Stimulated activated CD4-positive, alpha-beta T cell treated with anti-CD3 and anti-CD28 coated beads, Interleukin-12 subunit alpha, Interleukin-12 subunit beta, amount 100 ng/mL, for 24 hours (primary cell): ENCODE results near the gene CLDN24.
"Not testable (repeated sequence)": the region's sequence is repeated elsewhere in the genome, so short reads cannot be mapped to it uniquely, and the experiment has no call there.

ENCODE experiments used
- DNase-seq, 2 experiments: peaks; one replicate each; pipeline ENCODE4 v3.0.0-alpha.2; 2020; ENCODE audit warnings: low read depth in 2 of 2

Gene CLDN24

DNA sequence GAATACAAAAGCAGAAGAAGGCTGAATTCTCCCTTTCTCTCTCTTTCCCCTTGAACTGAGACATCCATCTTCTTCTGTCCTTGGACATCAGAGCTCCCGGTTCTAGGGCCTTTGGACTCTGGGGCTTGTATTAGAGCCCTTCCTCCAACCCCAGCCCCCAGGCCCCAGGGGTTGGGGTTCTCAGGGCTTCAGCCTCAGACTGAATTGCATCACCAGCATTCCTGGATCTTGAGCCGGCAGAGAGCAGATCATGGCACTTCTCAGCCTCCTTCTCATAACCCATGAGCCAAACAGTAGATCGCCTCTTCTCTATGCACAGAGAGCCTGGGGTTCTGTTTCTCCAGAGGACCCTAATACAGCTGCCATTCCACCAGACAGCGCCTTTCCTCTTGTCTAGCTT lies 25.3 kb upstream of the CLDN24 start:
- DNase-seq = no peak

DNA sequence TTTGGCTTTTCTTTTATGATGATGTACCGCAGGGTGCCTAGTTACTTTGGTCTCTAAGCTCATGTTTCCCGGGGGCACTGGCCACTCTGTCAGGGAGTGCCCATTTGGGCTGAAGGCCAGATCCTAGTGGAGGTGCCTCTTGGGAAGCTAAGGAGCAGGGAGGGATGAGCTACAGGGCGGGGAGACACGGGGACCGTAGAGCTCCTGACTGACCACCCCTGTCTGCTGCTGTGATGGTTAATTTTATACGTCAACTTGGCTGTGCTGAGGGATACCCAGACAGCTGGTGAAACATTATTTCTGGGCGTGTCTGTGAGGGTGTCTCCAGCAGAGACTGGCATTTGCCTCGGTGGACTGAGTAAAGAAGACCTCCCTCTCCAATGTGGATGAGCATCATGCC lies 24.9 kb upstream of the CLDN24 start:
- no peak for DNase-seq

DNA sequence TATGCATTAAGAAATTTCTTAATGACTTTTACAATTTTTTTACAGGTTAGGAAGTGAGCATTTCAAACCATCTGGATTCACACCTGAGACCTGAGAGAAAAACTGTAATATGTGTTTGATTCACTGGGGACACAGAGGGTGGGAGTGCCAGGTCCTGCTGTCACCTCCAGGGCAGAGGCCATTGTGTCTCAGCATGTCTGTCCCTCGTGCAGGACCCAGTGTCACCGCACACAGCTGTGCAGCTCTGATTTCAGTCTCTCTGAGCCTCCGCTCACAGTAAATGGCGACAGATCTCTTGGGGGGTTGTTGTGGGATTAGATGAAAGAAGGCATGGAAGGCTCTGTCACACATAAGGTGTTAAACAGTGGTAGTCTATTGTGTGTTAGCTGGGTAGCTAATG lies 23.0 kb upstream of the CLDN24 start:
- DNase-seq = no peak

DNA sequence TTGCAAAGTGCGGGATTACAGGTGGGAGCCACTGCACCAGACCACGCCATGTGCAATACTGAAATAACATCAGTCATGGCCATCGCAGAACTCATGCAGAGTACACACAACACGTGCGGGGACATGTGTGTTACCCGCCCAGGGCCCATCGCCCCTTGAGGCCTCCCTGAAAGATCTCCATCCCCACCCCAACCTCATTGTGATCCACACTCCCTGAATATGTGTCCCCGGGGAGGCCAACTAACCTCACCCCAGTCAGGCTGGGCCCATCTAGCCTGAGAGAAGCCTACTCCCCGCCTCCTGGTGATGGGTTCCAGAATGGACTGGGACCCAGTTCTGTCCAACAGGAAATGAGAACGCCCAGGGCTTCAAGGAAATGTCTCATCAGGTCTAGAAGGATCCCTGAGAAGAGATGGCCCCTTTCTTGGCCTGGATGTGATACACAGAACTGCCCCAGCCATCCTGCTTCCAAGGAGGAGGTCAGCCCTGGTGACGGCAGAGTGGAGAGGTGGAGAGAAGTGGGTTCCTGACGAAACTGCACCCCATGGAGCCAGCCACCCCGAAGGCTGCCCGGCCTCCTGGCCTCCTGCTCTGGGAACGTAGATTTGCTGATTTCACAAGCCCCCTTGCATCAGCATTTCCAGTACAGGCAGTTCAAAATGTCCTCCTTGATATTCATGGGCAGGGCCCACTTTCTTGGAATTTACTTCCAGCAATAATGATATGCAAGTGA lies 22.5 kb upstream of the CLDN24 start:
- DNase-seq = no peak

DNA sequence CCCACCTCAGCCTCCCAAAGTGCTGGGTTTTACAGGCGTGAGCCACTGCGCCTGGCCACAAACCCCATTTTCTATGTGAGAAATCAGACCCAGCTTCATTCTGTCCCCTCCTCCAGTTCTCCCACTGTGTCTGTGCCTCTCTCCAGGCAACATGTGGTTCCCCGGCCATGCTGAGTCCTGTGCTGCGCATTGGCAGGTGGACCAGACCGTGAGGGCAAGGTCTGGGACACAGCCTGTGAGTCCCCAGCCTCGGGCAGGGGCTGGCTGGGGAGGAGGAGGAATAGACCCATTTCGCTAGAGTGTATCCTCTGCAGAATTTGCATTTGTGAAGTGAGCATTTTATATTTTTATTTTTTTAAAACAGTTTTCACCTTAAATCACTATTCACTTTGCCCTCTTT lies 21.5 kb upstream of the CLDN24 start:
- DNase-seq = no peak

DNA sequence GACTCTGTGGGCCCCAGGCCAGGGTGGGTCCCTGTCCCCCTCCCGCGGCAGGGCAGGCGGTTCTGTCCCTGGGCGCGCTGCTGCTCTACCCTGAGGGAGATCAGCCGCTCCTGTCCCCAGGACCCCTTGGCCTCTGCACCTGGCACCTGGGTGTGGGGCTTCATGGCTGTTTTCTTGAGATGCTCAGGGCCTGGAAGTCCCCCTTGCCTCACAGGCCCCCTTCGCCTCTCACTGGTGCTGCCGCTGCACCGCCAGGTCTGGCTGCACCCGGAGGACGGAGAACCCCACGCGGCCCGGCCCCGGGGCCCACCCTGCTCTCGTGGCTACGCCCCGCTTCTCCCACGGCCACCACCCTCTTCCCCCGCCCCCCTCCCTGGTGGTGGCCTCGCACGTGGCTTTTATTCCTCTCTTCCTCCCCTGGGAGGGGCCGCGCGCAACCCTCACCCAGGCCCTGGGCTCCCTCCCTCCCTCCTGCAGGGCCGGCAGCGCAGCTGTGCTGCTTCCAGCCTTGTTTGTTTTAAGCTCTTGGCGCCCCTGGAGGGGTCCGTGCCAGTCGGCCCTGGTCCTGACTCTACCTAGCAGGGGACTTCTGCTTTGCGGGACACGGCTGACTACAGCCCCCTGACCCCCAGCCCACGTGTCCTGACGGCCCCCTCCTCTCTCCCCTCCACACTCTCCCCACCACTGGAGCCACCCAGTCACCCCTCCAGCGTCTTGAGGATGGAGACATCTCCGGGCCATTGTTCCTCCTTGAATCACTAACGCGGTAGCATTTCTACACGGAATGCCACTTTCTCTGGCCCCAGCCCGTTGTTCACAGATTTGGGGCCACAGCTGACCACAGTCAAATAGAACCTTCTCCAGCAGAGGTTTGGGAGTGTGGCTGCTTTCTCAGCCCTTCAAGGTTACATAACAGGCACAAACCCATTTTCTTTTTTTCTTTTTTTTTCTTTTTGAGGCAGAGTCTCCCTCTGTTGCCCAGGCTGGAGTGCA lies 20.6 kb upstream of the CLDN24 start:
- DNase-seq = no peak

DNA sequence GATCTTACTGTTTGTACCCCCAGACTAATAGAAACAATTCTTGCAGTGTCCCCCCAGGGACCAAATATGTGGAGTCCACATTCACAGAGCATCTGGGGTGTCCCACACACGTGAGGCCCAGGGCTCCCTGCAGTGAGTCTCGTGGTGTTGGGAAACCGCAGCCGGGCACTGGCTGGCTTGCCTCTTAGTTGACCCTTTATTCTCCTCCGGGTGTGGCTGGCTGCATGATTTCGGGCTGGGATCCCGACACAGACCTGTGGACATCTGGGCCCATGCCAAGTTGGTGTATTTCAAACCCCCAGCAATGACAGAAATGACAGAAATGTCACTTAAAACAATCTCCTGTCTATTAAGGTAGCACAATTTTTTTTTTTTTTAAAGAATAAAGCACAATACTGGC lies 15.6 kb upstream of the CLDN24 start:
- no peak for DNase-seq

DNA sequence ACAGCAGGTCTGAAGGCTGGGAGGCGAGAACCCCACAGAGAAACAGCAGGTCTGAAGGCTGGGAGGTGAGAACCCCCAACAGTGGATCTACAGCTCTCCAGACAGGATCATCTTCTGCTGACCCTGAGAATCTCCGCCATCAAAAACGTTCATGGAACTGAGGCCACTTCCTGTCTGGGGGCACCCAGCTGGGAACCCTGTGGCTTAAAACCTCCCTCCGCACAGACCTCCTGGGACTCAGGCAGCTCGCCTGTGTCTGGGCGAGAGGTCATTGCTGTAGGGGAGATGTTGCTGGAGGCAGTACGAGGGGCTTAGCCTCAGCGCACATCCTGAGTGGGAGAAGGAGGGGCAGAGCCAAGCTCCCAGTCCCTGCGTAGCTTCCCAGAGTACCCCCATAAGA lies 15.1 kb upstream of the CLDN24 start:
- no peak for DNase-seq

DNA sequence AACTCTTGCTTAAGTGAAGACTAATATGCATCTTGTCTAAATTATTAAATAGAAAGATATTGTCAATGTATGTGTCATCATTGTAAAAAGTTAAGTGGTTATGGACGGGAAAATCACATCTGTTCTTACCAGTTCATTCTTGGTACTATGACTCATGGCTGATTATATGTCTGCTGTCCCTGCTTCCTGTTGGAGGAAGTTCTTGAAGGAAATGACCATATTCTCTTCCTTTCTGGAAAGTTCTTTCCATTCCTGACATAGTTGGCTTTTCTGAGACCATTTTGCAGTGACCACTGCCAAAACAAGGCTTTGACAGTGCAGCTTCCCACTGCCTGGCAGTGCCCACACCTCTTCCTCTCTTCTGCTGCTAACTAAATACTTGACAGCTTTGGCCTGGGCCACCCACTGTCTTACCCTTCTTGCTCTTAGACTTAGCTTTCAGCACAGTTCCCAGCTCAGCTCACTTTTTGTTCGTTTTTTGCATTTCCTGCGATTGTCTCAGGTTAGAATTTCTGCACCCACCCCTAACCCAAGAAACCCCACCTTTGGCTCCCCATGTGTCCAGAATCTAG lies 13.2 kb upstream of the CLDN24 start:
- DNase-seq = no peak

DNA sequence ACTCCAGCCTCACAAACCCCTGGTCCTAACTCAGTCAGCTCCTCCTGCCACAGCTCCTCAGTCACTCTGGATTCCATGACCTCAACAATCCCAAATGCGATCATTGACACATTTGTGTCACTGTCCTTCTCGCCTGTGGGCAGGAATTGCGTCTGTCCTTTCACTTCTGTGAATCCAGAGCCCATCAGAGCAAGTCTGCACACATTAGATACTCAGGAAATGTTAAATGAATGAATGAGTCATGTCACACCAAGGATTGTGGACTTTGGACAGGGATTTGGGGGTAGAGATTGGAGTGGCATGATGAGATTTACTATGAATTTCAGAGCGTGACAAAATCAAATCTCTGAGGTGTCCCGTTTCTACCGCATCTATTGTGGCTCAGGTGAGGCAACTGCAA lies 11.8 kb upstream of the CLDN24 start:
- no peak for DNase-seq

DNA sequence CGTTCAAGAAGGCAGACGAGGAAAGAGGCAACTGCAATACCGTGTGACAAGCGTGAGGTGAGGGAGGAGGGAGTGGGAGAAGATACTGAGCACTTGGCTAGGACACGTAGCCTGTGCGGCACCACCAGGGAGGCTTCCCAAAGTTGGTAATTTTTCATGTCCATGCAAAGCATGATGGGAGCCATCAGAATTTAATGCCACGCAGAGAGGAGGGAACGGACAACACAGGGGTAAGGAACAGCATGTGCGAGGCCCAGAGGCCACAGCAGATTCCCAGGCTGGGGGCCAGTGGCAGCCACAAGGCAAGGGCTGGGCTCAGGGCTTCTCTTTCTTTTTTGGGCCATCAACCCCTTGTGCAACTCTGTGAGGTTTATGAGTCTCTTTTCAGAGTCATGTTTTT lies 11.0 kb upstream of the CLDN24 start:
- DNase-seq = no peak

DNA sequence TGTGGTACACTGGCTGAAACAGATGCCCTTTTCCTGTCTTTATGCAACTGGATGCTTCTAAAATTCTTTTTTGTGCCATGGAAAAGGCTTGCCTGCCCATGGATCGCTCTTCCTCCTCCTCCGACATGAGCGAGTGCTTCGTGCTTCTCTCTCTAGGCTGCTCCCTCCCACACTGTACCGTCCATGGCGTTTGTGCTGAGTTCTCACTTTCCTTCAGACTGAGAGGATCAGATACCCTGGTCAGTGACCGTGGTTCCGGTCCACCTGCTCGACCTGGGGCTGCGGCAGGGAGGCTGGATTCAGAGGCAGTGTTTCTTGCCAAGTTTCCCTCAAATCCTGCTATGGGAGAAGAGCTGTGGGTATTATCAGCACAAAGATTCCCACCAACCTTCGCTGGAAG lies 10.2 kb upstream of the CLDN24 start:
- DNase-seq = no peak

DNA sequence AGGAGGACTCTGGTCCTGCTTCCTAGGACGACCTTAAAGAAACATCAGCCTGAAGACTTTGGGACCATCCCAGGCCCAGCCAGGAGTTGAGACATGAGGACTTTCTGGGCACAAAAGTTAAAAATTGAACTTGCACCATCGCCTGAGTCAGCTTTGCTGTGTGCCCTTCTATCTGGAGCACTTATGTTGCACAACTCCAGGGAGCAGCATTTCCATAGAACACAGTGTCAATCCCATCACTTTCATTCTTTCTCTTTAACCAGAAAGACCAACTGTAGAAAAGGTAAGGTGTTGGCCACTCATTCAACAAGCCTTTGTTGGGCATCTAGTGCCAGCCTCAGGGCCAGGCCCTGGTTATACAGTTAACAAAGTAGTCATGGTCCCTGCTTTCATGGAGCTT lies 8.6 kb upstream of the CLDN24 start:
- DNase-seq = no peak

DNA sequence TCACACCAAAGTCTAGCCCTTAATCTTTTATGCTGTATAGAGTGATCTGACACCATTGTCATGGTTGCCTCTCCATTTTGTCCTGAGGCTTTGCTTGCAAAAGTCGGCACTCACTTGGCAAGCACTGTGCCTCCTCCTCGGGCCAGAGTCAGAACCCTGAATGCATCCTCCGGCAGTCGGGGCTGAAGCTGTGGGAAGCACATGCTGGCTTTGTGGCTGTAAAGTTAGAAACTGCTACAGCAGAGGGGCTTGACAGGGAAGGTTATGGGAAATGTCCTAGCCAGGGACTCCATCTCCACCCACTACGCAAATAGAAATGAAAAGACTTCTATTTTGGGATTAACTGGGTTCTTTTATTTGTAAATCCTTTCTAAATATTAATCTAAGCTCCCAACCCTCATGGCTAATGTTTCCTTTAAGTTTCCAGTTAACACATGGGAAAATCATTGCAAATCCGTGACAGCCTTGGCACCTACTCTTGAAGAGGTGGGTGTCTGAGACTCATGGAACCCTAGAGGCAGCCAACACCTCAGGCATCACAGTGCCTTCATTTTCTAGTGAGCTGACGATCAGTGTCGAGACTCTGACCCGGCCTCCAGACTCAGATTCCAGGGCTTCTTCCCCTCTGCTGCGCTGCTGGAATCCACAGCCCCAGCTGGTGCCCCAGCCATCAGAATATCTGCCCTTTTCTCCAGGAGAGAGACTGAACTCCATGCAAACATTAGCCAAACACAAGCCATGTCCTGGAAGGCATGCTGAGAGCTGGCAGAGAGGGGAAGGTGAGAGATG lies 7.9 kb upstream of the CLDN24 start:
- DNase-seq = no peak

DNA sequence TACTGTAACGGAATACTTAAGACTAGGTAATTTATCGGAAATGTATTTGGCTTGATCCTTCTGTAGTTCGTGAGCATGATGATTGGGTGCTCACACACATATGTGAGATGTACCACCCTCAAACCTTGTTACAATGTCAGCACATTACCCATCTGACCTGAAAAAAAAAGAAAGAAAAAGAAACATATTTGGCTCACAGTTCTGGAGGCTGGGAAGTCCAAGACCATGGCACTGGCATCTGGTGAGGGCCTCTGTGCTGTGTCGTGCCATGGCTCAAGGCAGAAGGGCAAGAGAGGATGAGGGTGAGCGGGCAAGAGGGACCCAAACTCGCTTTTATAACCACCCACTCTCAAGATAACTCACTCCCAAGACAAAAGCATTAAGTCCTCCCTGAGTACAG lies 7.0 kb upstream of the CLDN24 start:
- no peak for DNase-seq

DNA sequence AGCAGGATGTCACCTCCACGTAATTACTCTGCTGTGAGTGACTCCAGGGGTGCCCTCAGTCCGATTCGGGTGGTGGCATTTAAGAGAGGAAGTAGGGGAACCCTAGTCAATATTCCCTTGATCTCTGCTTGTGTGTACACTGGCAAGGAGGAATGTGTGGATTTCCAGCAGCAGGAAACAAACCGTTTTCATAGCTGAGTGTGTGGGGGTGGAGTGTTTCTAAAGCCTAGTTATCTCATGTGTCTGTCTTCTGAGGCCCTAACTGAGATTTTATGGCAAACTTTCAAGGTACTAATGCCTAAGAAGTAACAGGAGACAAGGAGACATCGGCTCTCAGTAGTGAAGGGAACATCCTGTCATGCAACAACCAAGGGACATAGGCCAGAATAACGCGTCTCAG lies 6.6 kb upstream of the CLDN24 start:
- no peak for DNase-seq

DNA sequence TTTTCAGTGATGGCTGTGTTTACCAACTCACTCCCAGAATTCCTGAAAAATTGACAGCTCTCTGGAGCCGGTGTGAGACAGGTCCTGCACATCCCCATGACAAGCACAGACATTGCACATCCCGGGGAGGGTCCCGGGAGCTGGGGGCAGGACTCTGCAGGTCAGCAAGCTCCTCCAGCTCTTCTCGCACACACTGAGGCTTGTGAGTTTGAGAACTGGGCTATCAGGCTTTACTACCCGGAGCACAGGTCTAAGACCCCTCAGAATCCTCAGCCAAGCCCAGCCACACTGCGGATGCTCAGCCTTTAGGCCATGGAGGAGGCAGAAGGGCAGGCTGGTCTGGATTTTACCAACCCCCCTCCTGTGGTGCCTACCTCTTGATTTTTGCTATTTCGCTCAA lies 5.6 kb upstream of the CLDN24 start:
- DNase-seq = no peak

DNA sequence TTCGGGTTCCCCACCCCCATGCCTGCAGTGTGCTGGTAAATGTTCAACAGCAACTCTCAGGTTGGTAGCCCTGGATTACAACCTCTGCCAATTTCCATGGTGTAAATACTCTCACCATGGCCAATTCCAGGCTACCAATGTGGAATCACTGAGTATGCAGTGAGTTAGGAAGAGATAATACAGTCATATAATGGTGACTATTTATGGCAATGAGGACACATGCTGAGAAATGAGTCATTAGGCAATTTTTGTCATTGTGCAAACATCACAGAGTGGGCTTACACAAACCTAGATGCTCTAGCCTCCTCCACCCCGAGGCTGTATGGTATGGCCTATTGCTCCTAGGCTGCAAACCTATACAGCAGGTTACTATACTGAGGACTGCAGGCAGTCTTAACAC lies 4.6 kb upstream of the CLDN24 start:
- DNase-seq = no peak

DNA sequence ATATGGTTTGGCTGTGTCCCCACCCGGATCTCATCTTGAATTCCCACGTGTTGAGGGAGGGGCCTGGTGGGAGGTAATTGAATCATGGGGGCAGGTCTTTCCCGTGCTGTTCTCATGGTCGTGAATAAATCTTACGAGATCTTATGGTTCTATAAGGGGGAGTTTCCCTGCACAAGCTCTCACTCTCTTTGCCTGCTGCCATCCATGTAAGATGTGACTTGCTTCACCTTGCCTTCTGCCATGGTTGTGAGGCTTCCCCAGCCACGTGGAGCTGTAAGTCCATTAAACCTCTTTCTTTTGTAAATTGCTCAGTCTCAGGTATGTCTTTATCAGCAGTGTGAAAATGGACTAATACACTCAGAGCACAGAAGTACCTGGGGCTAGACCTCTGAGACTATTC lies 4.2 kb upstream of the CLDN24 start:
- not testable (repeated sequence) for DNase-seq

DNA sequence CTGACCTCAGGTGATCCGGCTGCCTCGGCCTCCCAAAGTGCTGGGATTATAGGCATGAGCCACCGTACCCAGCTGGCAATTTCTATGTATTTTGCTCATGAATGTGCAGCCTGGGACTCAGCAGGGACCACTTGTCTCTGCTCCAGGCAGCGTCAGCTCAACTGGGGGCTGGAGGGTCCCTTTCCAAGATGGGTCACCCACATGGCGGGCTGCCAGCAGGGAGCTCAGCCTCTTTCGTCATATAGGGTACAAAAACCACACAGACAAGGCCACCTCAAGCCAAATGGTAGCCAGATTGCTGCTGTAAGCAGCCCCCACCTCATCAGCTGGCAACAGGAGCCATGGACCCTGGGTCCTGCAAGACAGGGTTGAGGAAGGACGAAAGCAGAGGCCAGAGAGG lies 2.4 kb upstream of the CLDN24 start:
- no peak for DNase-seq

DNA sequence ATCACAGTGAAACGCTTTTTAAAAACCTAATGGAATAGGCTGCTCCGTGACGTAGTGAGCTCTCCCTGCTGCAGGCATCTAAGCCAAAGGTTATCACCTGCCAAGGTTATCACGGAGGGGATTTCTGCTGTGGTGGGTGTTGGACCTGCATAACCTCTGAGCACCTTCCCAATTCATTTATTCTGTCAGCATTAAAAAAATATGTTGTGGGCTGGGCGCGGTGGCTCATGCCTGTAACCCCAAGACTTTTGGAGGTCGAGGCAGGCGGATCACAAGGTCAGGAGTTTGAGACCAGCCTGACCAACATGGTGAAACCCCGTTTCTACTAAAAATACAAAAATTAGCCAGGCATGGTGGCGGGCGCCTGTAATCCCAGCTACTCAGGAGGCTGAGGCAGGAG lies 1.8 kb upstream of the CLDN24 start:
- DNase-seq = not testable (repeated sequence)

DNA sequence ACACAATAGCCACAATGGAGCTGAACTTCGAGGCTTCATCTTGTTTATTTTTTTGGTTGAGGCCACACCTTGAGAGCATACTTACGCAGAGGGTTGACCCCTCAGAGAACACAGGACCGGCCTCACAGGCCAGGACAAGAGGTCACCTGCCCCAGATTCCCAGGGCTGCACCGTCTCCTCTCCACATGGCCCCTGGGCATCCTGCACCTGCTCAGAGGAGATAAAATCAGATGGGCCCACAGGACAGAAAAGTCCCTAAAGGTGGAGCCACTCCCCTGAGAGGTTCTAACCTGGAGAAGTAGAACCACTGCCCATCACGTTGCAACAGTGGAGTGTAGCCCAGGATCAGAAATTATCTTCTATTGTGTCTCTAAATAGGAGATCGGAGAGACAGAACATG lies 1.1 kb upstream of the CLDN24 start:
- DNase-seq = no peak
